Panc1 (cell line): ENCODE data around the gene ADCY2.

Source experiments
- CTCF ChIP-seq: fragments of 450-650 bp; IDR thresholded peaks from 2 replicates; pipeline ENCODE4 v1.5.1; 2017; ENCODE audit warnings: mild to moderate bottlenecking
- POLR2AphosphoS5 ChIP-seq: IDR thresholded peaks from 2 replicates; pipeline ENCODE4 v1.6.1; 2012; ENCODE audit warnings: mild to moderate bottlenecking, low read depth, low read length, moderate library complexity
- REST ChIP-seq, 2 experiments: IDR thresholded peaks; 2 replicates each; pipeline ENCODE4 v1.6.1; 2011 to 2012; ENCODE audit warnings: low read depth in 2 of 2, control low read depth in 1 of 2, low read length in 1 of 2, mild to moderate bottlenecking in 1 of 2, moderate library complexity in 1 of 2; ENCODE audit not compliant: insufficient read depth in 1 of 2
- SIN3A ChIP-seq: IDR thresholded peaks from 2 replicates; pipeline ENCODE4 v1.6.1; 2012; ENCODE audit warnings: low read depth, mild to moderate bottlenecking, low read length, moderate library complexity, borderline replicate concordance; ENCODE audit not compliant: insufficient read depth
- TCF7L2 ChIP-seq: IDR thresholded peaks from 2 replicates; pipeline ENCODE4 v1.6.1; 2011; ENCODE audit warnings: mild to moderate bottlenecking, low read depth, low read length, inconsistent platforms

GRCh38 chr5:7629561-7629960 is 233.6 kb downstream of the ADCY2 start:
- TF ChIP-seq REST (IDR thresholded peaks at IDR 0.05; ENCODE audit: insufficient read depth in 1 of 2, low read depth in 2 of 2, low read length in 1 of 2) (no peak), CTCF (no peak), TCF7L2 (no peak), POLR2AphosphoS5 (no peak), SIN3A (no peak)
